Measurements from ENCODE around the gene RNF187. TPM values are rescaled to one million over a fixed set of nuclear protein-coding genes. Genes with fewer than 3 reads are reported as not detected.

Gene RNF187
- total RNA-seq, result 58.5 and 112 TPM in 2 replicates

GRCh38 chr1:228487336-228488124, at the start of gene RNF187:
RNF187 (plus strand) TSS chr1:228487382.

Other genes with a start within 250 kb of the RNF187 start
- gene TRIM11, start 80.5 kb upstream of the RNF187 start, total RNA-seq, result 19.6 and 22.2 TPM in 2 replicates
- gene TRIM17, start 70.5 kb upstream of the RNF187 start, total RNA-seq, result 0.15 TPM in 1 of 2 replicates, not detected in the other
- 0.73 and 0.99 TPM in 2 replicates for gene RHOU, start 248.1 kb downstream of the RNF187 start, total RNA-seq

All from smooth muscle cell of trachea (primary cell).